ENCODE results near the gene ENDOV. TPM values are rescaled to one million over a fixed set of nuclear protein-coding genes. Genes with fewer than 3 reads are reported as not detected.

ENDOV gene
- total and polyA plus RNA-seq, 2 donors from 2014 or later, result 20.3 to 28.0 TPM

- intact Hi-C loops (cut with DNase I), result loop anchor here (5.0 to 10.0 kb wide), 3 partner anchors 145 to 553 kb away; no protein-coding TSS in a partner anchor
- DNase-seq, result peak in 1 of 5 donors; percentile 69
These were observed 14.6 kb downstream of the ENDOV start for GRCh38 chr17:80429356-80430275.

GRCh38 chr17:80430446-80431245, 15.7 kb downstream of the ENDOV start:
- H3K4me3 ChIP-seq (ENCODE audit: low read length in 3 of 3), result no peak overlapping the region
- no peaks in the 10 kb centered on the region for H3K27me3 ChIP-seq (ENCODE audit: control insufficient read depth, insufficient read depth, low read length)
- no peak for TF ChIP-seq CTCF (IDR thresholded peaks at IDR 0.05; ENCODE audit: borderline replicate concordance, extremely low read depth, insufficient read depth)
- no peak overlapping the region for H3K9ac ChIP-seq (ENCODE audit: low read length in 3 of 3)
- H3K36me3 ChIP-seq (ENCODE audit: control insufficient read depth in 2 of 3, insufficient read depth in 3 of 3, low read length in 3 of 3), result no peaks in the 10 kb centered on the region
- DNase-seq (peak in 1 of 5 donors; percentile 50), FAIRE-seq (no peak)
- peaks cover 0 to 2% (median 0%) of the 10 kb centered on the region in 3 donors for H3K4me1 ChIP-seq (ENCODE audit: control insufficient read depth in 2 of 3, insufficient read depth in 2 of 3, low read depth in 1 of 3, low read length in 3 of 3)
- no peaks in the 10 kb centered on the region for H3K9me3 ChIP-seq (ENCODE audit: control insufficient read depth in 2 of 3, insufficient read depth in 1 of 3, low read length in 3 of 3)
- intact Hi-C loops (cut with DNase I), result no loop called here
- H3K27ac ChIP-seq (ENCODE audit: low read depth in 2 of 2, low read length in 2 of 2), result no peak overlapping the region

More at GRCh38 chr17:80429356-80430275, 14.6 kb downstream of the ENDOV start:
- Histone ChIP-seq H3K36me3 (ENCODE audit: control insufficient read depth in 2 of 3, insufficient read depth in 3 of 3, low read length in 3 of 3) (no peaks in the 10 kb centered on the region), H3K27ac (ENCODE audit: low read depth in 2 of 2, low read length in 2 of 2) (no peak overlapping the region), H3K27me3 (ENCODE audit: control insufficient read depth, insufficient read depth, low read length) (no peaks in the 10 kb centered on the region), H3K9me3 (ENCODE audit: control insufficient read depth in 2 of 3, insufficient read depth in 1 of 3, low read length in 3 of 3) (no peaks in the 10 kb centered on the region), H3K4me3 (ENCODE audit: low read length in 3 of 3) (no peak overlapping the region), H3K4me1 (ENCODE audit: control insufficient read depth in 2 of 3, insufficient read depth in 2 of 3, low read depth in 1 of 3, low read length in 3 of 3) (peaks cover 0 to 2% (median 0%) of the 10 kb centered on the region in 3 donors), H3K9ac (ENCODE audit: low read length in 3 of 3) (no peak overlapping the region)
- FAIRE-seq, result no peak
- no peak for TF ChIP-seq CTCF (IDR thresholded peaks at IDR 0.05; ENCODE audit: borderline replicate concordance, extremely low read depth, insufficient read depth)

- peak in 1 of 5 donors; percentile 67 for DNase-seq
- no peaks in the 10 kb centered on the region for H3K9me3 ChIP-seq (ENCODE audit: control insufficient read depth in 2 of 3, insufficient read depth in 1 of 3, low read length in 3 of 3)
- H3K9ac ChIP-seq (ENCODE audit: low read length in 3 of 3), result no peak overlapping the region
- H3K27me3 ChIP-seq (ENCODE audit: control insufficient read depth, insufficient read depth, low read length), result no peaks in the 10 kb centered on the region
- intact Hi-C loops (cut with DNase I), result no loop called here
- no peak overlapping the region for H3K4me3 ChIP-seq (ENCODE audit: low read length in 3 of 3)
- H3K36me3 ChIP-seq (ENCODE audit: control insufficient read depth in 2 of 3, insufficient read depth in 3 of 3, low read length in 3 of 3), result no peaks in the 10 kb centered on the region
- no peak for FAIRE-seq
- H3K4me1 ChIP-seq (ENCODE audit: control insufficient read depth in 2 of 3, insufficient read depth in 2 of 3, low read depth in 1 of 3, low read length in 3 of 3), result peaks cover 0 to 2% (median 0%) of the 10 kb centered on the region in 3 donors
- H3K27ac ChIP-seq (ENCODE audit: low read depth in 2 of 2, low read length in 2 of 2), result no peak overlapping the region
- no peak for TF ChIP-seq CTCF (IDR thresholded peaks at IDR 0.05; ENCODE audit: borderline replicate concordance, extremely low read depth, insufficient read depth)
These were observed 16.6 kb downstream of the ENDOV start for GRCh38 chr17:80431246-80432195.

Data from kidney (tissue), 14 donors.